SU-DHL-6 (cell line): ENCODE results near the gene FLACC1.

Experiments
- EZH2phosphoT487 ChIP-seq: fragments of 200-600 bp; sonication (generic), shearing (Covaris generic); conservative IDR thresholded peaks from 2 replicates; pipeline ENCODE4 v1.6.1; 2018; ENCODE audit warnings: mild to moderate bottlenecking, antibody characterized with exemption, low read length, moderate library complexity, mixed read lengths
- TF ChIP-seq, protein P1 (sequence below): fragments of 200-600 bp; sonication (generic); IDR thresholded peaks from one replicate; pipeline ENCODE4 v1.5.1; 2017; ENCODE audit warnings: antibody characterized with exemption, mild to moderate bottlenecking, low read length, moderate library complexity; ENCODE audit not compliant: insufficient read depth, poor library complexity, severe bottlenecking

DNA sequence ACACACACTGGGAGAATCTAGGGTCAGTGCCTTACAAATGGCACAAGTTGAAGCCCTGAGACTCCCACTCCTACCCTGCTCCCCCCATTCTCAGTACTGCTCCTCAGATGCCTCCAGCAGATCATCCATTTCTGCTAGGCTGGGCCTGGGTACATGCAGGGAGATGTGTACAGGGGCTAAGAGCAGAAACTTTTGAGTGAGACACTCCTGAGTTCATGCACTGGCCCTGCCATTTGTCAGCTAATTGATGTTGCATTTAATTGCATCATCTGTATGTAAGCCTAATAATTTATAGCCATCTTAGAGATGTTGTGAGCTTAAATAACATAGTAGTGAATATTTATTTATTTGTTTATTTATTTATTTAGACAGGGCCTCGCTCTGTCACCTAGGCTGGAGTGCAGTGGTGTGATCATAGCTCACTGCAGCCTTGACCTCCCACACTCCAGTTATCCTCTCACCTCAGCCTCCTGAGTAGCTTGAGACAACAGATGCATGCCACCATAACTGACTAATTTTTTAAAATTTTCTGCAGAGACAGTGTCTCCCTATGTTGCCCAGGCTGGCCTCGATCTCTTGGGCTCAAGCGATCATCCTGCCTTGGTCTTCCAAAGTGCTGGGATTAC, 101.6 kb downstream of the FLACC1 start:
- TF ChIP-seq, protein P1, sequence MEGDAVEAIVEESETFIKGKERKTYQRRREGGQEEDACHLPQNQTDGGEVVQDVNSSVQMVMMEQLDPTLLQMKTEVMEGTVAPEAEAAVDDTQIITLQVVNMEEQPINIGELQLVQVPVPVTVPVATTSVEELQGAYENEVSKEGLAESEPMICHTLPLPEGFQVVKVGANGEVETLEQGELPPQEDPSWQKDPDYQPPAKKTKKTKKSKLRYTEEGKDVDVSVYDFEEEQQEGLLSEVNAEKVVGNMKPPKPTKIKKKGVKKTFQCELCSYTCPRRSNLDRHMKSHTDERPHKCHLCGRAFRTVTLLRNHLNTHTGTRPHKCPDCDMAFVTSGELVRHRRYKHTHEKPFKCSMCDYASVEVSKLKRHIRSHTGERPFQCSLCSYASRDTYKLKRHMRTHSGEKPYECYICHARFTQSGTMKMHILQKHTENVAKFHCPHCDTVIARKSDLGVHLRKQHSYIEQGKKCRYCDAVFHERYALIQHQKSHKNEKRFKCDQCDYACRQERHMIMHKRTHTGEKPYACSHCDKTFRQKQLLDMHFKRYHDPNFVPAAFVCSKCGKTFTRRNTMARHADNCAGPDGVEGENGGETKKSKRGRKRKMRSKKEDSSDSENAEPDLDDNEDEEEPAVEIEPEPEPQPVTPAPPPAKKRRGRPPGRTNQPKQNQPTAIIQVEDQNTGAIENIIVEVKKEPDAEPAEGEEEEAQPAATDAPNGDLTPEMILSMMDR: no peak
- TF ChIP-seq EZH2phosphoT487: no peak
